Cardiac muscle cell (in vitro differentiated cells and primary cell): ENCODE results near the gene HS3ST4. TPM values are rescaled to one million over a fixed set of nuclear protein-coding genes. Genes with fewer than 3 reads are reported as not detected.

Experiments
- DNase-seq, 2 donors: peaks; one replicate each; pipeline versions ENCODE4 v3.0.0 to v3.0.0-alpha.2; 2010 to 2017; ENCODE audit warnings: low read depth in 1 of 2, low spot score in 1 of 2
- H3K27ac ChIP-seq: fragments of 200-600 bp; sonication (generic); 2 replicates; pipeline ENCODE4 v1.5.1; 2016
- H3K27me3 ChIP-seq: fragments of 200-600 bp; sonication (generic); 2 replicates; pipeline ENCODE4 v1.6.0; 2016; ENCODE audit warnings: control low read depth
- H3K36me3 ChIP-seq: fragments of 200-600 bp; sonication (generic); 2 replicates; pipeline ENCODE4 v1.5.1; 2016; ENCODE audit warnings: control low read depth
- H3K4me1 ChIP-seq: fragments of 200-600 bp; sonication (generic); 2 replicates; pipeline ENCODE4 v1.8.1; 2017; ENCODE audit warnings: low read depth, mild to moderate bottlenecking, mixed run types
- H3K4me3 ChIP-seq: fragments of 200-600 bp; sonication (generic); 2 replicates; pipeline ENCODE4 v1.5.1; 2016; ENCODE audit warnings: mild to moderate bottlenecking
- H3K9me3 ChIP-seq: fragments of 200-600 bp; sonication (generic); 2 replicates; pipeline ENCODE4 v1.5.1; 2017; ENCODE audit warnings: low read depth, mild to moderate bottlenecking, control low read depth
- CTCF ChIP-seq: IDR thresholded peaks from 2 replicates; pipeline ENCODE4 v1.5.1; 2012; ENCODE audit warnings: low read depth, mild to moderate bottlenecking, low read length
- polyA plus RNA-seq: library from polyadenylated mRNA; unstranded; fragments of >200 nt; fragmentation: Nextera tagmentation; extraction: Ambion mirVana; gene quantifications from 2 replicates; pipeline ENCODE4 v1.2.1, GENCODE V29; 2016
- total RNA-seq: library from RNA; depleted of rRNA; stranded (reverse); fragments of >200 nt; gene quantifications from 2 replicates; pipeline ENCODE4 v1.2.3, GENCODE V29; 2016

Gene HS3ST4
- total and polyA plus RNA-seq, 2 experiments from 2014 or later: 0.13 to 0.27 TPM

GRCh38 chr16:25845901-25846300 lies 154.1 kb downstream of the HS3ST4 start:
- no peak for TF ChIP-seq CTCF
- H3K9me3 ChIP-seq: no peaks in the 10 kb centered on the region
- no peaks in the 10 kb centered on the region for H3K27me3 ChIP-seq
- H3K27ac ChIP-seq: no peak overlapping the region
- no peak overlapping the region for H3K4me3 ChIP-seq
- H3K4me1 ChIP-seq: no peaks in the 10 kb centered on the region
- no peaks in the 10 kb centered on the region for H3K36me3 ChIP-seq
- DNase-seq: no peak

- H3K36me3 ChIP-seq: no peaks in the 10 kb centered on the region
- H3K4me1 ChIP-seq: no peaks in the 10 kb centered on the region
- no peak overlapping the region for H3K27ac ChIP-seq
- H3K27me3 ChIP-seq: no peaks in the 10 kb centered on the region
- H3K4me3 ChIP-seq: no peak overlapping the region
- TF ChIP-seq CTCF: no peak
- no peaks in the 10 kb centered on the region for H3K9me3 ChIP-seq
- DNase-seq: no peak
Measured at GRCh38 chr16:25854141-25854540, 162.4 kb downstream of the HS3ST4 start.

DNA sequence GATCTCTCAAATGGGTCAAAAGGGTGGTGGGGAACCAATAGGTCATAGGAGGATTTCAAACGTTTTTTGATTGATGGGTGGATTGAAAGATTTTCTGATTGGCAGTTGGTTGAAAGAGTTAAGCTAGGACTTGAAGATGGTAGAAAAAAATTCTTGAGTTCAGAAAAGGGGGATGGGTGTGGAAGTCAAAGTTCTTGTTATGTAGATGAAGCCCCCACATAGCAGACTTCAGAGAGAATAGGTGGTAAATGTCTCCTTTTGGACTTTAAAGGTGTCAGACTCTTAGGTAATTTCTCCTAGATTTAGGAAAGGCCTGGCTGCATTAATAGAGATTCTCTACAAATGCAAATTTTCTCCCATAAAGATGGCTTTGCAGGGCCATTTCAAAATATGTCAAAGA lies 163.3 kb downstream of the HS3ST4 start:
- no peaks in the 10 kb centered on the region for H3K4me1 ChIP-seq
- no peak for DNase-seq
- TF ChIP-seq CTCF: no peak
- no peak overlapping the region for H3K27ac ChIP-seq
- H3K27me3 ChIP-seq: no peaks in the 10 kb centered on the region
- H3K4me3 ChIP-seq: no peak overlapping the region
- no peaks in the 10 kb centered on the region for H3K9me3 ChIP-seq
- H3K36me3 ChIP-seq: no peaks in the 10 kb centered on the region

DNA sequence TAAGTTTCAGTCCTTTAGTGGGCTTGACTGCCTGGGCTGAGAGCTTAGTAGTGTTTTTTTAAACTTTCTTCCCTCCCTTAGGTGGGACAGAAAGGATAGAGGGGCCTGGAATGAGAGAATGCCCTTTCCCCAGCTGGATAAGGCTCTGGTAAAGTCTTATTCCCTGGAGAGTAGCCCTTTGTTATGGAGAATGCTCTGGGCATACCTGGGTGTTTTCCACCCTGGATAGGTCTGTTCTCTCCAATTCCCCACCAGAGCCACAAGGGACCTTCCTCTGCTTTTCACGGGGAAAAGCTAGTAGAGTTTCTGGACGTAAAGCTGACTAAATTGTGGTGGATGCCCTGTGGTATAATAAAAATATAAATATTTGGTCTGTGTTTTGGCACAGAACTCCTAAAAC lies 164.1 kb downstream of the HS3ST4 start:
- Histone ChIP-seq H3K27ac (no peak overlapping the region), H3K4me3 (no peak overlapping the region), H3K4me1 (no peaks in the 10 kb centered on the region), H3K36me3 (no peaks in the 10 kb centered on the region), H3K27me3 (no peaks in the 10 kb centered on the region), H3K9me3 (no peaks in the 10 kb centered on the region)
- no peak for TF ChIP-seq CTCF
- no peak for DNase-seq

GRCh38 chr16:25859645-25860044 lies 167.9 kb downstream of the HS3ST4 start:
- H3K4me1 ChIP-seq: no peaks in the 10 kb centered on the region
- no peak for TF ChIP-seq CTCF
- no peak overlapping the region for H3K27ac ChIP-seq
- DNase-seq: no peak
- H3K36me3 ChIP-seq: no peaks in the 10 kb centered on the region
- H3K9me3 ChIP-seq: no peaks in the 10 kb centered on the region
- H3K4me3 ChIP-seq: no peak overlapping the region
- H3K27me3 ChIP-seq: no peaks in the 10 kb centered on the region

- DNase-seq: no peak
- H3K4me3 ChIP-seq: no peak overlapping the region
- no peak for TF ChIP-seq CTCF
- H3K27me3 ChIP-seq: peaks cover 4% of the 10 kb centered on the region
- H3K36me3 ChIP-seq: no peaks in the 10 kb centered on the region
- H3K27ac ChIP-seq: no peak overlapping the region
- no peaks in the 10 kb centered on the region for H3K4me1 ChIP-seq
- no peaks in the 10 kb centered on the region for H3K9me3 ChIP-seq
Measured at GRCh38 chr16:25867041-25867440, 175.3 kb downstream of the HS3ST4 start.
